ENCODE data around the gene KPRP.

KPRP gene

GRCh38 chr1:152770411-152770810 is 12.6 kb downstream of the KPRP start:
- DNase-seq (ENCODE audit: low spot score): no peak

GRCh38 chr1:152774875-152775274 is 17.1 kb downstream of the KPRP start, which contains the start of gene LCE1F:
Gene LCE1F, plus strand, starts transcription at chr1:152775140. Its CDS starts 1,232 bp downstream, at chr1:152776372.
- no peak for DNase-seq (ENCODE audit: low spot score)

GRCh38 chr1:152776361-152776760 is 18.5 kb downstream of the KPRP start:
- no peak for DNase-seq (ENCODE audit: low spot score)

DNA sequence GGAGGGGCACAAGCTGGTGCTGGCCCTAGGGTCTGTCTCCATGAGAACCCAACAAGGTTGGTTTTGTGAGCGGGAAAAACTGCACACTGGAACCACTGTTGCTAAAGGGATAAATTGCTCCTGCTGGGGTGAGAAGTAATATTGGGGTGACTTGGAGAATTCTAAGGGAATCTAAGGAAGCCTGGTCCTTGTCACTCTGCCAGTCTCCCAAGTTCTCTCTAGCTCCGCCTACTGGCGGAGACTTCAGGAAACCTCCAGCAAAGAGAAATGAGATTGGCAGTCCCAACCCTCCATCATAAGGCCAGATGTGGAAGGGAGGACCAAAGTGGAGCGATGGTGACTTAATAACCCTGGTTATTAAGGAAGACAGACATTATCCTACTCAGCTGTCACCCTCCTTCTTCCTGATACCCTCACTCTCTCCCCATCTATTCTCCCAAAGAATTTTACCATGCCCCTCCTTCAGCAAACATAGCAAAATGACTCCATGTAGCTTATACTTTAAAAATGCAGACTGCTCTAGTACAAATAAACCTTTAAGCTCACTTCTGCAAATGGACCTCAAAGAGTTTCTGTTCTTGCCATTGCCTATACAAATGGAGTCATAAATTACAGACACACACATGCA is 19.8 kb downstream of the KPRP start:
- no peak for DNase-seq (ENCODE audit: low spot score)

DNA sequence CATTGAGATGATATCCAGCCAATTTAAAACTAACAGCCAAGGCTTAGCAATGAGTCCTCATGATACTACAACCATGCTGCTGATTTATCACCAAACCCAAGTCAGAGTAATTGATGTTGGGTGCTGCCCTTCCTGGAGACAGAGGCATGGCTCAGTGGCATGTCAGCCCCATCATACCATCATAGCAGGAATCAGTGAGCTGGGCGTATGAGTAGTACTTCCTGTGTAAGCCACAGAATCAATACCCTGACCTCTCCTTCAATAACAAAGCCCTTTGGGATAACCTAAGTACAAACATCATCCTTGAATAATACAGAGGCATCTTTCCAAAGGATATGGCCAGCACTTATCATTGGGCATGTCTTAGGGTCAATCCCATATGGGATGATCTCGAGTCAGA is 25.3 kb downstream of the KPRP start:
- no peak for DNase-seq (ENCODE audit: low spot score)

- DNase-seq (ENCODE audit: low spot score): no peak
These were observed 28.3 kb downstream of the KPRP start, which contains the start of gene LCE1E for GRCh38 chr1:152786077-152786476. Gene LCE1E, plus strand, starts transcription at chr1:152786257. Its CDS starts 1,043 bp downstream, at chr1:152787300.

GRCh38 chr1:152795686-152796085 is 37.9 kb downstream of the KPRP start:
- no peak for DNase-seq (ENCODE audit: low spot score)

GRCh38 chr1:152796421-152796820 is 38.6 kb downstream of the KPRP start, which contains the start of gene LCE1D:
Gene LCE1D, plus strand, starts transcription at chr1:152796721. Its CDS starts 1,074 bp downstream, at chr1:152797795.
- no peak for DNase-seq (ENCODE audit: low spot score)

DNA sequence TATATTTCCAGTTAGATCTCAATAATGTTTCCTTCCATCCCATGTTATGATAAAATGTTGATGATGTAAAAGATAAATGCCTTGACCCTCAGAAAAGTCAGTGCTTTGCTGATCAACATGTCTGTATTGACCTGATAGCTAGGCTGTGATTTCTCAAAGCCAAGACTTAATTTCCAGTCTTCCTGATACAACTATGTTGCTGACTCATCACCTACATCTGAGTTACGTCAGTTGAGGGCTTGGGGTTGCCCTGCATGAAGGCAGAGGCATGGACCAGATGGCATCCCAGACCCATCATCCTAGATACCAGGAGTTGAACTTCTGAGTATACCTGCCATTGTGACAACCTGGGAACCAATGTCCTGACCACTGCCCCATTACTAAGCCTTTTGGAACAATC is 43.5 kb downstream of the KPRP start:
- DNase-seq (ENCODE audit: low spot score): no peak

GRCh38 chr1:152806576-152806975 is 48.8 kb downstream of the KPRP start, which contains the start of gene LCE1C:
Gene LCE1C, minus strand, starts transcription at chr1:152806651. Its CDS starts 1,173 bp downstream, at chr1:152805478.
- DNase-seq (ENCODE audit: low spot score): no peak

- DNase-seq (ENCODE audit: low spot score): no peak
These were observed 53.2 kb downstream of the KPRP start for GRCh38 chr1:152811050-152811449.

All from CD4-positive, alpha-beta T cell treated with Interleukin-6 at 100 ng/mL for 8 hours (primary cell).